AG08395 (cell line): ENCODE results near the gene BIRC7.
A peak's percentile ranks its signal among the peaks of the same experiment; 100 is the strongest.
"Not testable (repeated sequence)": the region's sequence is repeated elsewhere in the genome, so short reads cannot be mapped to it uniquely, and the experiment has no call there.

Experiments
- DNase-seq: peaks from one replicate; pipeline ENCODE4 v3.0.0; 2012; ENCODE audit warnings: mixed read lengths, low spot score

The BIRC7 gene

DNA sequence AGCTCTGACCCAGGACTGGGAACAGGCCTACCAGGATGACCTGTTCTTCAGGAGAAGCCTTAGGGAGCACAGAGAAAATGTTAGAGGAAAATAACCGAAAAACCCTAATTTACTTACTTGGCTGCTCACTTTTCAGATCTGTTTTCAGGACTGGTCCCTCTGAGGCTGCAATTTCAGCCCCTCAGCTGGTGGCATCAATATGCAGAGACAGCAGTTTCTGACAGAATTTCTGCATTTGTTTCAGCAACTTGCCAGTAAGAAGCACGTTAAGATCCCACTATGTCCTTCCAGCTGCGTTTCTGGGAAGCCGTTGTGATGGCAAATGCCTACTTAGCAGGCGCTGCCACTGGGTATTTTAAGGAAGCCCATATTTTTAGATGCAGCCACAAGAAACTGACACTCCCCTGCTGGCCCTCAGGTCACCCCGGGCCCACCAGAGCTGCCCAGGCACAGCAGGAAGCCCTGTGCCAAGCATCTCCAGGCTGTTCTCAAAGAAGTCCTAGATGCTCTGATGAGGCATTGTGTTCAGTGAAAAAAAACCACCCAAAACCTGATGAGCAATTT lies 27.3 kb upstream of the BIRC7 start:
- DNase-seq = no peak

DNA sequence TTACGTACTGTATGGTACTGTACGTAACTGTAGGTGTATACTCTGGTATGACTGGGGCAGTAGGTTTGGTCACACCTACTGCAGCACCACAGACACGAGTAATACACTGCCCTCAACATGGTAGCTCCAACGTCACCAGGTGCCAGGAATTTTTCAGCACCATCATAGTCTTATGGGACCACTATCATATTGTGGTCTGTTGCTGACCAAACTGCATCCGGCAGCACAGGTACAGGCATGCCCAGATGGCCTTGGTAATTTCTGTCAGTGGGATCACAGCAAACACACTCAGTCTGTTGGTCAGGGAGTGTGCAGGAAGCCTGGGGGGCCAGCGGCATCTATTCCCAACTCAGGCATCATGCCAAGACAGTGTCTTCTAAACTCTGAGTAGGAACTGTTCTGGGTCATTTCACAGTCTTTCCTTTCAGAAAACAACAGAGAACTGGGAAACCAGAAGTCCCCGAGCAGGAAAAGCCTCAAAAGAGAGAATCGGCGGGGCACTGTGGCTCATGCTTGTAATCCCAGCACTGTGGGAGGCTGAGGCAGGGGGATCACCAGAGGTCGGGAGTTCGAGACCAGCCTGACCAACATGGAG lies 25.6 kb upstream of the BIRC7 start:
- DNase-seq = no peak

DNA sequence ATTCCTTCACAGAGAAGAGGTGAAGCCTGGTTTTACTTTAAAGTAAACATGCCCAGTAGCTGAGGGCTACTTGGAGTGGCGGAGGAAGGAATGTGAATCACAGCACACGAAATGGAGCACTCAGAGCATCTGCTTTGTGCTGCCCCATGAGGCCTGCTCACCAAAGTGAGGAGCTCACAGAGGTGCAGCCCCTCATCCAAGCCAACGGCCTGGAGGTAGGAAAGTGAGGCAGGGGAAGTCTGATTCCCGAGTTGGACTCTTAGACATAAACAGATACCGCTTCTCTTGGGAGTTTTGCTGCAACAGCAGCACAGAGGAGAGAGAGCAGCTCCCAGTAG lies 23.3 kb upstream of the BIRC7 start:
- no peak for DNase-seq

GRCh38 chr20:63212792-63213191 lies 22.9 kb upstream of the BIRC7 start:
- no peak for DNase-seq

DNA sequence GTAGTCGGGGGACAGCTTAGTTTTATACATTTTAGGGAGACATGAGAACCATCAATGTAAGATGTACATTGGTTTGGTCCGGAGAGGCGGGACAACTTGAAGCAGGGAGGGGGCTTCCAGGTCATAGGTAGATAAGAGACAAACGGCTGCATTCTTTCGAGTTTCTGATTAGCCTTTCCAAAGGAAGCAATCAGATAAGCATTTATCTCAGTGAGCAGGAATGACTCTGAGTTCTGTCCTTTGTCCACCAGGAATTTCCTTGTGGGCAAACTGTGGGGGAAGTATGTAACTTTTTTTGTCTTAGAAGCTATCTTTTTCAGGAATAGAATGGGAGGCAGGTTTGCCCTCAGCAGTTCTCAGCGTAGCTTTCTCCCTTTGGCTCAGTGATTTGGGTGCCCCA lies 21.2 kb upstream of the BIRC7 start:
- no peak for DNase-seq

GRCh38 chr20:63215101-63216040 lies 20.3 kb upstream of the BIRC7 start:
- peak; percentile 76 for DNase-seq

GRCh38 chr20:63216041-63216848 lies 19.5 kb upstream of the BIRC7 start, which contains the start of gene YTHDF1:
Gene YTHDF1, minus strand, starts transcription at chr20:63216131. Its CDS starts 239 bp downstream, at chr20:63215892.
- peak; percentile 99 for DNase-seq

DNA sequence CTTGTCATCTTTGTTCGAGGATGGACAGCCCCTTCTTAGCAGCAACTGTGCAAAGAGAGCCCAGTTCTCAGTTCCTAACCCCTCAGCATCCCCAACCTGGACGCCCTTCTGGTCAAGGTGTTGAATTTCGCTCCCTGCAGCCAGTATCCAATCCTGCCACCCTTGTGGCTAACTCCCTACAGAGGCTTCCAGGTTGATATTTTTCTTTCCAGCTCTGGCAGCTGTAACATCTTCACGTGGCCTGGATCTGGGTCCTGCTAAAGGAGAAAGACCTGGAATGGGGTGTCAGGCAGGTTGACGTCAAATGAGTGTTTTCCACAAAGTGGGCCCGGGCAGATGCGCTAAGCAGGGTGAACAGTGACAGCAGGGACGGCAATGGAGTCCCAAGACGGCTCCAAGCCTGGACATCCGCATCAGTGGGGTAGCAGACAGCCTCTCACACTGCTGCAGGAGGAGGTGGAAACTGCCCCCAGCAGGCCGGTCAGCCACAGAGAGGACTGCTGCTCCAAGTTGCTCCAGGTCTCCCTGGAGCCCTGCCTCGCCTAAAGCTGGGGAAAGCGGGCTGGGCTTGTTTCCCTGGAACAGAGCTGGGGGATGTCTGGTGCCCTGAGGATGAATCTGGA lies 18.7 kb upstream of the BIRC7 start:
- no peak for DNase-seq

DNA sequence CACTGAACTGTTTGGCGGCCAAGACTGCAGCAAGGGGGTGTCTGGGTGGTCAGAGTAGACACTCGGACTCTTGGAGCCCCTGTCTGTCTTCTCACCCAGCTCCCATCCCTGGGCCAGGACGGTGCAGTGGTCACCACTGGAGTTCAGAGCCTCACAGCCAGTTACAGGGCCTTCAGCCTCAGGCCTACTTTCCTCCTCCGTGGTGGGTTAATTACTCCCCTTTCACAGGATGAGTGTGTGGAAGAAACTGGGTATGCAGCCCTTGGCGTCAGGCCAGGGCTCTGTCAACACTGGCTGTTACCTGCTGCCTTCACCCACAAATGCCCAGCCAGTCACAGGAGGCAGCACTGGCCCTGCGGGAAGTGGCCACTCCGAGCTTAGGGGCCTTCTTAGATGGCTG lies 18.0 kb upstream of the BIRC7 start:
- no peak for DNase-seq

- no peak for DNase-seq
Observed at GRCh38 chr20:63218701-63219446, 16.8 kb upstream of the BIRC7 start.

DNA sequence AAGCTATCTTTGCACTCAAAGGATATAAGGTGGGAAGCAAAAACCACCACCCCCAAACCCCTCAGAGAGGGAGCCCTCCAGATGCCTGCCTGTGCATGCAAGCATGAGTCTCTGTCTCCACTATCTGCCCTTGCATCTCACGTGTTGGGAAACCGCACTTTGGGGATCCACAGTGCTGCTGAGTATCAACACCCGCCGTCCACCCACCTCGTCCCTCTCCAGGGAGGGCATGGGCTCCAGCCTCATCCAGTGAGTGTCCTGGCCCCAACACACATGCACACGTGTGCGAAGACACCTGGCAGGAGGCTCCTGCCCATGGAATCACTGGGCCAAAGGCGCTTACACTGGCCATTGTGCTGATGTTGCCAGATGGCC lies 16.3 kb upstream of the BIRC7 start:
- no peak for DNase-seq

GRCh38 chr20:63219866-63220521 lies 15.7 kb upstream of the BIRC7 start:
- DNase-seq = no peak

DNA sequence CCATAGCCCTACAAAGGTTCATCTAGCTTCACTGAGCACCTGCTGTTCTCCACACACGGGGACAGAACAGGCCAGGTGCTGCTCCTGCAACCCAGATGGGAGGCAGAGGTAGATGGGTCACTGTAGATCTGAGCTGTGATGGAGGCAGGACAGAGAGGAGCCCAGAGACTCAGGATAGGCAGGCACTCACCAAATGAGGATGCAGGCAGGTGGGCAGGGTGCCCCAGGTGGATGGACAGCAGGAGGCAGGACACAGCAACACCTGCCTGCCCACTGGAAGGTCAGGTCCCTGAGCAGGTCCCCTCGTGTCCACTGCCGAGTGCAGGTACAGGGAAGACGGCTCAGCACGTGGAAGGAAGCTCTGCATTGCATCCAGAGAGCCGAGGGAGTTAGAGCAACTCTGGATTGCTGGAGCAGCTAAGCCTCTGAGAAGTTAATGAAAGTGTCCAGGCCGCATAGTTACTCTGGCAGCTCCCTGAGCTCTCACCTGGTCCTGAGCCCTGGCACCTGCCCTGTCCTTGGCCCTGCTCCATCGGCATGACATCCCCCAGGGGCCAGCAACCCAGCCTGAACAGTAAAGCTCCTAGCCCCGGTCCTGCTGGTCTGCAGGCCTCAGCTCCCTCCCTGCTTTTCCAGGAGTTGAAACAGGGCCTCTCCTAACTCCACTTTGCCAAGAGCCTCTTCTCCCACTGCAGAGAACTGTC lies 14.9 kb upstream of the BIRC7 start:
- no peak for DNase-seq

DNA sequence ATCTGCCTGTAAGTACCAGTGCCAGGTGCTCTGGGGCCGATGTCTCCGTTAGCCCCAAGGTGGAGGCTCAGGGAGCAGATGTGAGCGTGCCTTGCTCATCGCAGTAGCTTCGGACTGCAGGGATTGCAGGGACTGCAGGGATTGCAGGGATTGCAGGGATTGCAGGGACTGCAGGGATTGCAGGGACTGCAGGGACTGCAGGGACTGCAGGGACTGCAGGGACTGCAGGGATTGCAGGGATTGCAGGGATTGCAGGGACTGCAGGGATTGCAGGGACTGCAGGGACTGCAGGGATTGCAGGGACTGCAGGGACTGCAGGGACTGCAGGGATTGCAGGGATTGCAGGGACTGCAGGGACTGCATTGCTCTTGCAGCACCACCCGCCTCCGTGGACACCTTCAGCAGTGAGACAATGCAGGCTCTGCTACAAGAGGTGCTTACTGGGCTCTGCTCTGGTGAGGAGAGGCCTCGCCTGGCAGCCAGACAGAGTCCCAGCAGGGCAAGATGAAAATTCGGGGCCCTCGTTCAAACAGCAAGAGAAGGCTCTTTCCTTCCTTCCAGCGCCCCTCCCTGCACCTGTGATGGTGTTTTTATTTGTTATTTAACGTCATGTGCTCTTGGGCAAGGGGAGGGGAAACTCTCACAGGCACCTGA lies 14.2 kb upstream of the BIRC7 start:
- not testable (repeated sequence) for DNase-seq

GRCh38 chr20:63222541-63222940 lies 13.2 kb upstream of the BIRC7 start:
- DNase-seq = no peak

- DNase-seq = peak; percentile 45
Observed at GRCh38 chr20:63223121-63223825, 12.4 kb upstream of the BIRC7 start.

DNA sequence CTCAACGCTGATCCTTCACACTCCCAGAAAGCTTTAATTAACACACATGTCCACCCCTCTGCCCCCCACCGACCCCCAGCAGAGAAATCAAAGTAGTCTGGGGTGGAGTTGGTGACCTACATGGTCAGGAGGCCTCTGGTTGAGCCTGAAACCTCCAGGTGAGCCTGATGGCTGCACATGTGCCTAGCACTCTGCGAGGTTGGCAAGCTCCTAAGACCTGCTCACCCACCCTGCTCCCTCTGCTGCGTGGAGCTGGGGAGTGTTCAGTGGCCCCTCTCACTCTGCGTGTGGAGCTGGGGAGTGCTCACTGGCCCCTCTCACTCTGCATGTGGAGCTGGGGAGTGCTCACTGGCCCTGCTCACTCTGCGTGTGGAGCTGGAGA lies 11.9 kb upstream of the BIRC7 start:
- no peak for DNase-seq

- DNase-seq = peak; percentile 17
Observed at GRCh38 chr20:63224412-63225081, 11.2 kb upstream of the BIRC7 start.
